GM21619 (cell line): Measurements from ENCODE around the gene STK10.
A peak's percentile ranks its signal among the peaks of the same experiment; 100 is the strongest.
"Not testable (repeated sequence)": the region's sequence is repeated elsewhere in the genome, so short reads cannot be mapped to it uniquely, and the experiment has no call there.

Experiments
- ATAC-seq: cut with Tn5 transposase; IDR thresholded peaks from one replicate; pipeline ENCODE4 v1.9.1; 2021; ENCODE audit not compliant: unreplicated experiment

Gene STK10

DNA sequence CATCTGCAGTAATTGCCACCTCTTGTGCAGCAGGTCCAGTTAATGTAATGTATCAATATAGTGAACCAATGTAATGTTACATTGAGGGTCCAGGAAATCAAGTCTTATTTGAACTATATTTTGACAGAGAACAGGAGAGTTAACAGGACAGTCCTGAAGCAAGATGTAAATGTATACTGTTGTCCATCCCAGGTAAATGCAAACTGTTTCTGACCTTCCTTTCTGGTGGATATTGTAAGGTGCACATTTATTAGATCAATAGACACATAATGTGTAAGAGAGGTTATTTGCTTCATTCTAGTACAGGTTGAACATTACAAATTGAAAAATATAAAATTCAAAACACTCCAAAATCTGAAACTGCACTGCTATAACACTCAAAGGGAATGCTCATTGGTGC, 158.1 kb downstream of the STK10 start:
- no peak for ATAC-seq

GRCh38 chr5:172028167-172028566, 159.9 kb downstream of the STK10 start:
- no peak for ATAC-seq

DNA sequence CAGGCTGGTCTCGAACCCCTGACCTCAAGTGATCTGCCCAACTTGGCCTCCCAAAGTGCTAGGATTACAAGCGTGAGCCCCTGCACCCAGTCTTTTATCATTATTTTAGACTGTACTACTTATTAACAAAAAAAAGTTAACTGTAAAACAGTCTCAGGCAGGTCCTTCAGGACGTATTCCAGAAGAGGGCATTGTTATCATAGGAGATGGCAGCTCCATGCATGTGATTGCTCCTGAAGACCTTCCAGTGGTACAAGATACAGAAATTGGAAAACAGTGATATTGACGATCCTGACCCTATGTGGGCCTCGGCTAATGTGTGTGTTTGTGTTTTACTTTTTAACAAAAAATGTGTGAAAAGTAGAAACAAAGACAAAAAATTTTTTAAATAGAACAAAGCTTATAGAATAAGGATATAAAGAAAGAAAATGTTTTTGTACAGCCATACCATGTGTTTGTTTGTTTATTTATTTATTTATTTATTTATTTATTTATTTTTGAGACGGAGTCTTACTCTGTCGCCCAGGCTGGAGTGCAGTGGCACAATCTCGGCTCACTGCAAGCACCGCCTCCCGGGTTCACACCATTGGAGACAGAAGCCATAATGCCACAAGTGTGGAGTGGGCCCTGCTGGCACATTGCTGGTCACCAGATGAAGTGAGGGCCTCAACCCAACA, 167.8 kb downstream of the STK10 start:
- ATAC-seq = not testable (repeated sequence)

DNA sequence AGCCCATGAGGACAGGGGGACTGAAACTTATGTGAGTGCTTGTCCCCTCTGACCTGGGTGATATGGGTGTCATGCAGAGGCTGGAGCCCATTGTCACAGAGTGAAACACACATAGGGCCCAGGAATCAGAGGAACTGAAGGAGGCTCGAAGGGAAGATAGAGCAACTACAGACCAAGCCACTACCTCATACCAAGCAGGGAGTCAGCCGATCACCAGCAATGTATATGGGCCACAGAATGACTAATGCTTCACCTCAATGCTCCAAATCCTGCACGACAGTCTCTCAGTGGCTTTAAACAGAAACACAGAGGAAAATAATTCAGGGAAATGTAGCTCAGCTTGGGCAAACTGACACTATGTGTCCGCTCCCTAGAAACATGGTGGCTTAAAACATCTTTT, 172.7 kb downstream of the STK10 start:
- no peak for ATAC-seq

DNA sequence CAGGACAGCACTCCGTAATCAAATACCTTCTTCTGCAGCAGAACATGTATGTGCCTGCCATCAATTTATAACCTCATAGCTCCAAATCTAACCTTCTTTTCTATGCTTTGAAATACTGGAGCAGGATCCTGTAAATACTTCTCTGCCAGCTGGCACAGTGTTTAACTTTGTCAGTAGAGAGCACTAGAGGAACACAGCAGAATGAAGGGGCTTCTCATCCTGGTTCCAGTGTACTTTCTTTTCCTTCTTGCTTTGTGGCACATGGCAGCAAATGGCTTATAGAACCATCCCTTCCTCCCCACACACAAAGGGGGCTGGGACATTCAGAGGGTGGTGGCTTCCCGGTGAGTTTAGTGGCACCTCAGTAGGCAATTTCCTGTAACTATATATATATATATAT, 177.7 kb downstream of the STK10 start:
- no peak for ATAC-seq

- ATAC-seq = no peak
These were observed 178.3 kb downstream of the STK10 start for GRCh38 chr5:172009536-172010270.

- no peak for ATAC-seq
These were observed 179.3 kb downstream of the STK10 start for GRCh38 chr5:172008689-172009141.

- ATAC-seq = no peak
These were observed 179.9 kb downstream of the STK10 start for GRCh38 chr5:172008111-172008455.

DNA sequence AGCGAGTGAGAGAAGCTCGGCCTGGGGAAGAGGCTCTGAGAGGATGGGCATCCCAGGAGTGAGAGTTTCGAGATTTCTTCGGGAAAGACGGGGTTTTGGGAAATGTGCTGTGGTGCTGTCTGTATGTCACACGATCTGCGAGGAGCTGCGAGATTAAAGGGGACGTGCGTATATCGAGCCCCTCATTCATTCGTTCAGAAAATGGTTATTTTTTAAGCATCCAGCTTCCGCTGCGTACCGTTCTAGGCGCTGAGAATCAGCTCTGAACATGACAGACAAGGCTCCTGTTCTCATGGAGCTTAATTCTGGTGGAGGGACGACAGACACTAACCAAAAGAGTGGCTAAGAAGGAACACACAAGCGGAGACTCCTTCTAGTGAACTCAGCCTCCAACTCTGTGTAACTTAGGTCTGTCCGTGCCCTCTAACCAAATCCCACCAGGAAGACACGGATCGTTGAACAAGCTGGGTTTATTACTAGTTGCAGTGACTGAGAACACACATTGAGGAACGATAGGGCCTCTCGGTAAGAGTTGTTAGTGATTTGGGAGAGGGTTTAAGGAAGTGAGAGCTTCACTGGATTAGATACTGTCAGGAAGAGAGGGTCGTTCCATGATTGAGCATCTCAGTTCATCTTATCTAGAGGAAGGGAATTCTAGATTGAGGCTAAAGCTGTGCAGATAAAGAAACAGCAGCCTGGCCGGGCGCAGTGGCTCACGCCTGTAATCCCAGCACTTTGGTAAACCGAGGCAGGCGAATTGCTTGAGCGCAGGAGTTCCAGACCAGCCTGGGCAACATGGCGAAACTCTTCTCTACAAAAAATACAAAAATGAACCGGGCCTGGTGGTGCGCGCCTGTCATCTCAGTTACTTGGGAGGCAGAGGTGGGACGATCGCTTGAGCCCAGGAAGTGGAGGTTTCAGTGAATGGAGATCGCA, 180.6 kb downstream of the STK10 start:
- ATAC-seq = no peak

DNA sequence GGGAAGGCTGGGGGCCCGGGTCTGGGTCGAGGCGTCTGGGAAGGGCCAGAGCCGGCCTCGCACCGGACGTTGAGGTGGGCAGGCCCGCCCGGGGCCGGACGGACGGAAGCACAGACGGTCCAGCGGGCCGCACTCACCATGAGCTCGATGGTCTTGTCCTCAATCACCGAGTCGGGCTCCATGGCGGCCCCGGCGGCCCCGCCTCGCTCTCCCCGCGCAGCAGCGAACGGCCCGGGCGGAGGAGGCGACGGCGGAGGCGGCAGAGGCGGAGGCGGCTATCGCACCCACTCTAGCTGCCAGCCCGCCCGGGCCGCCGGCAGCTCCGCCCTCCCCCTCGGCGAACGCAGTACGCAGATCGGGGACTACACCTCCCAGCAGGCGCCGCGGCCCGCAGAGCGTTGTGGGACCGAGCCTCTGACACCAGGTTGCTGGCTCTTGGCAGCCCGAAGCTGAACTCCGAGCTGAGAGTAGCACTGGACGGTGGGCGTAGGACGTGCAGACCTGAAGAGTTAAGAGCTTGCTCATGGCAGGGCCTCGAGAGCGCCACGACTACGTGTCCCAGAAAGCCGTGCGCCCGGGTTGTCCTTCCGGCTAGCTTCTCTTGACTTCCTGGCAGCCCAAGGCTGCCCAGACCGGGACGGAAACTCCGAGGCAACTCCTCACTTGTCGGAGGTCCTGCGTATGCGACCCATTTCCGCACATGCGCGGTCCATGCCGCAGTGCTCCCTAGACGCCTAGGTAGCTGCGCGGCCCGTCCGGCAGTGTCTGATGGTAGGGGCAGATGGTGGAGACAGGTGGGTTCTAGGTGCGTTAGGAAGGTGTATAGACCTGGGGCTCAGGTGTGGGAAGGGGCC, 181.5 kb downstream of the STK10 start, which contains the start of gene FBXW11:
Gene FBXW11, minus strand, starts transcription at position 318 of the 854 bp plus-strand sequence. Its CDS starts 136 bp downstream, at position 182.
- peak; percentile 78 for ATAC-seq

GRCh38 chr5:172005708-172006320, 182.2 kb downstream of the STK10 start:
- peak; percentile 2 for ATAC-seq

GRCh38 chr5:172004824-172005237, 183.2 kb downstream of the STK10 start:
- ATAC-seq = no peak

DNA sequence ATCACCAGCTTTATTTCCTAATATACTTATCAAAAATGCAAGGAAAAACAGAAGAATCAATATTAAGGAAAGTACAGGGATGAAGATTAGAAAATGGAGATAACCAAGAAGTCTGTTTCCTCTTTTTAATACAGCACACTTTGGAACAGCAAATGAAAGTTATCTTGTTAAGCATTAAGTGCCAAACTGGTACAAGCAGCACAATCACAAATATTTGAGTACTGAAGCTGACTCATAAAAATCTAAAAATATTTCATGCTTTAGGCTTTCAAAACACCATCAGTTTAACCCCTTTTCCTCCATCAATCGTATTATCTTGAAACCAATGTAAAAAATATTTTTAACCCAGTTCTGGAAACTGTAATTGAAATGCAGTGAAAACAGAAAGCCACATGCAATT, 184.3 kb downstream of the STK10 start:
- ATAC-seq = no peak

GRCh38 chr5:172002840-172003512, 185.0 kb downstream of the STK10 start:
- ATAC-seq = no peak

- ATAC-seq = no peak
These were observed 185.7 kb downstream of the STK10 start for GRCh38 chr5:172002310-172002709.

DNA sequence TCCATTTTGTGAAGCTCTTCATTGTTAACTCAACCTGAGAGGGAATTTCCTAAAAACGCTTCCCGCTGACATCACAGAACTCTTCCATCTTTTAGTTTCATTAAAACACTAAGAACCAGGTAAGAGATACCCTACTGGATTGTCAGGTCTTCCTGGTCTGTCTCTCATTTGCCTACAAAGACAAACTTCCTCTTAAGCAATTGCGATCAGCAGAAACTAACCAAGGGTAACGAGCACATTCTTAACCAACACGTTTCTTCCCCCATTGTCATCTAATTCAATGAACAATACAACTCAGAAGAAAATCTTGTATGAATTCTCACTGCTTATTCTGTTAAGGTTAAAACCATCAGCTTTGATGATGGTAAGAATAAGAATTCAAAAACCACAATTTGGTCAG, 188.1 kb downstream of the STK10 start:
- peak; percentile 44 for ATAC-seq

GRCh38 chr5:171999100-171999499, 188.9 kb downstream of the STK10 start:
- ATAC-seq = no peak

DNA sequence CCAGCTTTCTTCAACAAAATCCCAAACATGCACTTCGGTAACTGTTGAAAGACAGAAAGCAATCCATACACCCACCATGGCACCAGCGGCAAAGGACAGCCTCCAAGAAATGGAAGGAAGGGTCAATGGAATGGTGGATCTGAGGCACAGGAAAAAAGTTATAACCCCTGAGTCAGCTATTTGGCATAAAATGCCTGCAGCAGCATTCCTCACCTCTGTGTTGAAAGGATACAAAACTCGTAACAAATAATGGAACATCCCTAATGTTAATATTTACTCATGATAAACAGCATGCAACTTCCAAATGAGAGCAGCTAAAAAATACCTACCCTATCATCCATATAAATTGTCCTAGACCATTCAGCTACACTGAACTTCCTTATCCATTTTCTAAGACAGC, 191.0 kb downstream of the STK10 start:
- ATAC-seq = no peak

DNA sequence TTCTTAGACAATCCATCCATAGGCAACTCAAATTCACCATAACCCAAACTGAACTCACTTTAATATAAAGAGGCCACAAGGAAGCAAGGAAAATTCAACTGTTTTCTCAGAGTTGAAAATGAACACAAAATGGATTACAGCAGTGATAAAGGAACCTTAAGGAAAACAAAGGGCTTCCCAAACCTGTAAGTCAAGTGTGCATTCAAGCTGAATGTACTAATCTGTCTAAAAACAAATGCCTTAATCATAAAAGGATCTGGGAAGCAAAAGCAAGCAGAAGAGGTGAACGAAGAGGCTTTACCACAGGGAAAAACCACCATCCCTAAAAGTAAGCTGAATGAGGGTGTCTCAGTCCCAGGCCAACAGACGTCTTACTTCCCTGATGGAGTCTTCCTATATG, 195.2 kb downstream of the STK10 start:
- ATAC-seq = no peak
